ENCODE measurements around the gene RFC4. TPM values are rescaled to one million over a fixed set of nuclear protein-coding genes. Genes with fewer than 3 reads are reported as not detected.
"Not testable (repeated sequence)": the region's sequence is repeated elsewhere in the genome, so short reads cannot be mapped to it uniquely, and the experiment has no call there.

Gene RFC4
- total RNA-seq, 1 experiment from 2014 or later: 75.7 TPM

DNA sequence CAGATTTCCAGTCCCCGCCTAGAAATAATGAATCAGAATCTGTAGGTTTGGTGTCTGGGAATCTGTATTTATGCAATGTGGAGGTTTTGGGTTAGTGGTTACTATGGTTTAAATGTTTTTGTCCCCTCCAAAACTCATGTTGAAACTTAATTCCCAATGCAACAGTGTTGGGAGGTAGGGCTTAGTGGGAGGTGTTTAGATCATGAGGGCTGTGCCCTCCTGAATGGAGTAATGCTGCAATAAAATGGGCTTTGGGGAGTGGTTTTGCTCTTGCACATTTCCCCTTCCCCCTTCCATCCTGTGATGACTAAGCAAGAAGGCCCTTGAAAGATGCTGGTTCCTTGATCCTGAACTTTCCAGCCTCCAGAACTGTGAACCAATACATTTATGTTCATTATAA, 9.2 kb upstream of the RFC4 start:
- no peak for DNase-seq (ENCODE audit: low read depth in 1 of 2, low spot score in 2 of 2)
- no peak overlapping the region for H3K27ac ChIP-seq
- no peak overlapping the region for H3K4me3 ChIP-seq
- H3K36me3 ChIP-seq: no peaks in the 10 kb centered on the region
- peaks cover 4% of the 10 kb centered on the region; the same call in 1 of the 2 replicates for H3K4me1 ChIP-seq (replicated peaks)
- no peaks in the 10 kb centered on the region for H3K27me3 ChIP-seq (replicated peaks)
- no peaks in the 10 kb centered on the region for H3K9me3 ChIP-seq (replicated peaks)

- DNase-seq (ENCODE audit: low read depth in 1 of 2, low spot score in 2 of 2): no peak
- Histone ChIP-seq H3K36me3 (no peaks in the 10 kb centered on the region), H3K27me3 (replicated peaks) (no peaks in the 10 kb centered on the region), H3K4me3 (no peak overlapping the region), H3K9me3 (replicated peaks) (no peaks in the 10 kb centered on the region), H3K4me1 (replicated peaks) (peaks cover 4% of the 10 kb centered on the region; the same call in 1 of the 2 replicates), H3K27ac (no peak overlapping the region)
Measured at GRCh38 chr3:186814100-186814499, 7.8 kb upstream of the RFC4 start.

- not testable (repeated sequence) for H3K27ac ChIP-seq; DNase-seq (ENCODE audit: low read depth in 1 of 2, low spot score in 2 of 2); H3K27me3 ChIP-seq (replicated peaks); H3K4me3 ChIP-seq; H3K9me3 ChIP-seq (replicated peaks); H3K36me3 ChIP-seq
- H3K4me1 ChIP-seq (replicated peaks): peaks cover 13% of the 10 kb centered on the region
Measured at GRCh38 chr3:186811313-186811712, 5.0 kb upstream of the RFC4 start.

- no peaks in the 10 kb centered on the region for H3K36me3 ChIP-seq
Measured at GRCh38 chr3:186810336-186810996, 4.2 kb upstream of the RFC4 start.

GRCh38 chr3:186807231-186807630, 949 bp upstream of the RFC4 start:
- peaks cover 26% of the 10 kb centered on the region for H3K36me3 ChIP-seq
- peaks cover 27% of the 10 kb centered on the region for H3K4me1 ChIP-seq (replicated peaks)
- peak overlapping the region; percentile 57 for H3K4me3 ChIP-seq
- no peak for DNase-seq (ENCODE audit: low read depth in 1 of 2, low spot score in 2 of 2)
- H3K27ac ChIP-seq: no peak overlapping the region
- H3K9me3 ChIP-seq (replicated peaks): no peaks in the 10 kb centered on the region
- no peaks in the 10 kb centered on the region for H3K27me3 ChIP-seq (replicated peaks)

More at GRCh38 chr3:186810336-186810996, 4.2 kb upstream of the RFC4 start:
- no peak for DNase-seq (ENCODE audit: low read depth in 1 of 2, low spot score in 2 of 2)
- no peak overlapping the region for H3K27ac ChIP-seq
- H3K4me3 ChIP-seq: no peak overlapping the region
- H3K9me3 ChIP-seq (replicated peaks): no peaks in the 10 kb centered on the region
- H3K27me3 ChIP-seq (replicated peaks): no peaks in the 10 kb centered on the region
- peaks cover 11% of the 10 kb centered on the region for H3K4me1 ChIP-seq (replicated peaks)

GRCh38 chr3:186803447-186803846, 2.8 kb downstream of the RFC4 start:
- DNase-seq (ENCODE audit: low read depth in 1 of 2, low spot score in 2 of 2); H3K27ac ChIP-seq; H3K4me3 ChIP-seq; H3K9me3 ChIP-seq (replicated peaks); H3K27me3 ChIP-seq (replicated peaks): not testable (repeated sequence)
- Histone ChIP-seq H3K4me1 (replicated peaks) (peaks cover 27% of the 10 kb centered on the region), H3K36me3 (peaks cover 53% of the 10 kb centered on the region)

DNA sequence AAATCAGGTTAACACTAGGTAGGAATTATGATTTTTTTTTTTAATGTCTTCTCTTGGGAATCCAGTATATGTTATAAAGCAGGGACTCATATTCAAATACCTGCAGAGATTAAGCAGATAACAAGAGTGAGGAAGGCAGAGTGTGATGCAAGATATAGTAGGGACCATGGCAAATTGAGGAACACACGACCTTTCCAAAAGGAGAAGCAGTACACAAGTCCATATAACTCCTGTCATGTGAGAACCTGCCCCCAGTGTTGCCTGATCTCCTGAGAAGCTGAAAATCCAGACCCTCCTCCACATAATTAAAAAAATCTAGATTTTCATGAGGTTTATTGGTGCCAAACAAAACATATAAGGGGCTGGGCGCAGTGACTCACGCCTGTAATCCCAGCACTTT, 3.6 kb downstream of the RFC4 start:
- Histone ChIP-seq H3K4me3 (no peak overlapping the region), H3K27ac (no peak overlapping the region), H3K4me1 (replicated peaks) (peaks cover 27% of the 10 kb centered on the region), H3K9me3 (replicated peaks) (no peaks in the 10 kb centered on the region), H3K27me3 (replicated peaks) (no peaks in the 10 kb centered on the region), H3K36me3 (peaks cover 59% of the 10 kb centered on the region)
- no peak for DNase-seq (ENCODE audit: low read depth in 1 of 2, low spot score in 2 of 2)

DNA sequence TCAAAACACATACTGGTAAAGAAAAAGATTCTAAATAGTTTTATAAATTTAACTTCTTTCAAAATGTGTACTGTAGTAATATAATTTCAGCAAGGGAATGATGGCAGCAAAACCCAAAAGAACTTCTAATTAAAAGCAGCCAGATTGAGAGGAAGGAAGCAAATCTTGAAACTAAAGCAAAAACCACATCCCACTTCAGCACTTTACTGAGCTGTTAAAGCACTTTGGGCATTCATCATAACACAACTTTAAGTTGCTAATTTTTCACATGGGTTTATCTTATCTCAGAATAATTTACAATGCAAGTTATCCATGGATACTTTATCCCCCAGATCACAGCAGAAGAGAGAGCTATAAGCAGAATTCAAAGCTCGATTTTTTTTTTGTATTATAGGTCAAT, 6.0 kb downstream of the RFC4 start:
- no peak overlapping the region for H3K4me3 ChIP-seq
- H3K9me3 ChIP-seq (replicated peaks): no peaks in the 10 kb centered on the region

DNA sequence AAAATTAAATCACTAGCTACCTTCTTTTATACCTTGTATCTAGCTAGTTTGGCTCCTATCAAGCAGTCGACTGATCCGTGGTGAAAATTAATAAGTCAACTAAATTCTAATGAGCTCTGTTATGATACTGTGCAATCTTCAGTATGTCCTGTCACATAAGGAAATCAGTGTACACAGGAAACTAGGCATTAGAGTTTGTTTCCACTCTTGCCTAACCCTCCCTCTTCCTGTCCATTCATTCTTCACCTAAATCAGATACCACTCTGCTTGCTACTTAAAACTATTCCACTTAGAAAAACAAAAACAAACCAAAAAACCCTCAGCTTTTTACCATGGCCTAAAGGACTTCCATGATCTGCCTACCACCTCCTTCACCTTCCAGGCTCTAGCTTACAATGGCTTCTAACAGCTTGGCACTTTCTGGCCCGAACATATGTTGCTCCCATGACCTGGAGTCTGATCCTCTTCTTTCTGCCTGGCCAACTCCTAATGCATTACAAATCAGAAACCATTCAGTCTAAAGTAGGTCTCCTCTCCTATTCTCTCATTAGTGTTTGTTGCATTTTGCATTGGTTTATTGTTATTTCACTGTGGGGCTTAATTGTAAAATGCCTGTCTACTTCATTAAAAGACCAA, 7.9 kb downstream of the RFC4 start:
- H3K4me3 ChIP-seq: no peak overlapping the region
- no peaks in the 10 kb centered on the region for H3K9me3 ChIP-seq (replicated peaks)
- no peaks in the 10 kb centered on the region for H3K27me3 ChIP-seq (replicated peaks)
- H3K4me1 ChIP-seq (replicated peaks): peaks cover 5% of the 10 kb centered on the region
- peaks cover 81% of the 10 kb centered on the region for H3K36me3 ChIP-seq
- DNase-seq (ENCODE audit: low read depth in 1 of 2, low spot score in 2 of 2): no peak
- no peak overlapping the region for H3K27ac ChIP-seq

More for the DNA sequence above, 6.0 kb downstream of the RFC4 start:
- Histone ChIP-seq H3K27ac (no peak overlapping the region), H3K27me3 (replicated peaks) (no peaks in the 10 kb centered on the region), H3K36me3 (peaks cover 79% of the 10 kb centered on the region), H3K4me1 (replicated peaks) (peaks cover 14% of the 10 kb centered on the region)
- no peak for DNase-seq (ENCODE audit: low read depth in 1 of 2, low spot score in 2 of 2)

GRCh38 chr3:186790261-186790981, 15.9 kb downstream of the RFC4 start:
- peaks cover 94% of the 10 kb centered on the region for H3K36me3 ChIP-seq

GRCh38 chr3:186789554-186790260, 16.6 kb downstream of the RFC4 start:
- DNase-seq (ENCODE audit: low read depth in 1 of 2, low spot score in 2 of 2): no peak
- no peak overlapping the region for H3K27ac ChIP-seq
- H3K27me3 ChIP-seq (replicated peaks): peaks cover 14% of the 10 kb centered on the region; the same call in 1 of the 2 replicates
- H3K36me3 ChIP-seq: peaks cover 94% of the 10 kb centered on the region
- no peak overlapping the region for H3K4me3 ChIP-seq
- H3K9me3 ChIP-seq (replicated peaks): no peaks in the 10 kb centered on the region
- H3K4me1 ChIP-seq (replicated peaks): peaks cover 18% of the 10 kb centered on the region

More at GRCh38 chr3:186790261-186790981, 15.9 kb downstream of the RFC4 start:
- Histone ChIP-seq H3K27me3 (replicated peaks) (peaks cover 14% of the 10 kb centered on the region; the same call in 1 of the 2 replicates), H3K27ac (0 out of 2 replicates have a peak overlapping the region, but pooled peaks have one; percentile 13), H3K4me3 (no peak overlapping the region), H3K4me1 (replicated peaks) (peaks cover 18% of the 10 kb centered on the region), H3K9me3 (replicated peaks) (no peaks in the 10 kb centered on the region)
- peak in 1 of 2 experiments; percentile 37 for DNase-seq (ENCODE audit: low read depth in 1 of 2, low spot score in 2 of 2)

GRCh38 chr3:186788482-186789370, 17.6 kb downstream of the RFC4 start:
- H3K9me3 ChIP-seq (replicated peaks): no peaks in the 10 kb centered on the region
- H3K27me3 ChIP-seq (replicated peaks): peaks cover 14% of the 10 kb centered on the region; the same call in 1 of the 2 replicates
- H3K4me1 ChIP-seq (replicated peaks): peaks cover 18% of the 10 kb centered on the region
- H3K4me3 ChIP-seq: no peak overlapping the region
- no peak overlapping the region for H3K27ac ChIP-seq
- DNase-seq (ENCODE audit: low read depth in 1 of 2, low spot score in 2 of 2): peak in 1 of 2 experiments; percentile 20
- H3K36me3 ChIP-seq: peaks cover 94% of the 10 kb centered on the region
